Activated T-helper 1 cell treated with anti-CD3 and anti-CD28 coated beads, Interleukin-2, amount 50 U/mL, for 16 hours (primary cell): ENCODE measurements around the gene SHC3.

Experiments used
- DNase-seq, 2 donors: peaks; one replicate each; pipeline ENCODE4 v3.0.0-alpha.2; 2020; ENCODE audit warnings: low read depth in 1 of 2, low spot score in 1 of 2

SHC3 gene

GRCh38 chr9:89005323-89005722, 173.3 kb downstream of the SHC3 start:
- no peak for DNase-seq

DNA sequence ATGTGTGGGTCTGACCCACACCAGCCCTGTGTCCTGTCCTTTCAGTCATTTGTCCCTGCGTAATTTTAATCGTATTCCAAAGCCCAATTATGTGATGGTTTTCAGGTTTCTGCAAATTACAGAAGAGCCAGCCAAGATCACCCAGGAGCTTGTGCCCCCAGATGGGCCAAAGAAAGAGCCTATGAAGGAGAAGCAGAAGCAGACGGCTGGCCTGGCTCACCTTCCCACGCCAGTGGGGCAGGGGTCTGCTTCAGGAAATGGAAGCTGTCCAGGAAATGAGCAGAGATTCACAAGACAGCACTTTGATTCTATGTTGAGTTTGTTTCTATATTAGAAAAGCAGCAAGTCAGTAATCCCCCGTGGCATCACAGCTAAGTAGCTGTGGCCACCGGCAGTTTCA, 175.6 kb downstream of the SHC3 start:
- DNase-seq, result no peak

GRCh38 chr9:89001917-89002540, 176.6 kb downstream of the SHC3 start:
- no peak for DNase-seq

DNA sequence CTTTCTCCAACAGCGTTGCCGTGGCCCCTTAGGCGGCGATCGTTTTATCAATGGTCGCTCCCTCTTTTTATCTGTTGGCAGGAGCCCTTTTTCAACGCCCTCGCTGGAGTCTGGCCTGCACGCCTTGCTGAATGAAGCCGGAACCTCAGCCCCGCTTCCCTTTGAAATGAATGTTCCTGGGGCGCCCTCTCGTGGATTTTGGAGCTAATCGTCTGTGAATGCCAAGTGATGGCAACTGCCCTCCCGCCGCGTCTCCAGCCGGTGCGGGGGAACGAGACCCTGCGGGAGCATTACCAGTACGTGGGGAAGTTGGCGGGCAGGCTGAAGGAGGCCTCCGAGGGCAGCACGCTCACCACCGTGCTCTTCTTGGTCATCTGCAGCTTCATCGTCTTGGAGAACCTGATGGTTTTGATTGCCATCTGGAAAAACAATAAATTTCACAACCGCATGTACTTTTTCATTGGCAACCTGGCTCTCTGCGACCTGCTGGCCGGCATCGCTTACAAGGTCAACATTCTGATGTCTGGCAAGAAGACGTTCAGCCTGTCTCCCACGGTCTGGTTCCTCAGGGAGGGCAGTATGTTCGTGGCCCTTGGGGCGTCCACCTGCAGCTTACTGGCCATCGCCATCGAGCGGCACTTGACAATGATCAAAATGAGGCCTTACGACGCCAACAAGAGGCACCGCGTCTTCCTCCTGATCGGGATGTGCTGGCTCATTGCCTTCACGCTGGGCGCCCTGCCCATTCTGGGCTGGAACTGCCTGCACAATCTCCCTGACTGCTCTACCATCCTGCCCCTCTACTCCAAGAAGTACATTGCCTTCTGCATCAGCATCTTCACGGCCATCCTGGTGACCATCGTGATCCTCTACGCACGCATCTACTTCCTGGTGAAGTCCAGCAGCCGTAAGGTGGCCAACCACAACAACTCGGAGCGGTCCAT, 177.4 kb downstream of the SHC3 start:
- peak; percentile 35 to 46 for DNase-seq

DNA sequence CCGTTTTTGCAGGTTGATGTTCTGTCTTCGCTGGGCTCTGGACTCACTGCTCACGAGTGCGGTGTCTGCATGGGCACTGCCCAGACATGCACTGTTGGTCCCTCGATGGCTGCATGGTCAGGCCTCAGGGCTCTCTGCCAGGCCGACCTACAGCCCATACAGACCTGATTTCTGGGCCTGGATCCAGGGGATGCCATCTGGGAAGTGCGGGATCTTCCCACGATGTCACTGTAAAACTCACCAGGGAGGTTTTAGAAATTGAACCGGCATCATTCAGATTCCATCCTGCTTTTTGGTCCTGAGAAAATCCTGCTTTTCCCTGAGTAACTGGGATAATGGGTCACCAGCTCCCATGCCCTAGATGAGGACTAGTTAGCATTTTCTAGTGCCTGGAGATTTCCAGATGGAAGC, 178.2 kb downstream of the SHC3 start:
- no peak for DNase-seq

DNA sequence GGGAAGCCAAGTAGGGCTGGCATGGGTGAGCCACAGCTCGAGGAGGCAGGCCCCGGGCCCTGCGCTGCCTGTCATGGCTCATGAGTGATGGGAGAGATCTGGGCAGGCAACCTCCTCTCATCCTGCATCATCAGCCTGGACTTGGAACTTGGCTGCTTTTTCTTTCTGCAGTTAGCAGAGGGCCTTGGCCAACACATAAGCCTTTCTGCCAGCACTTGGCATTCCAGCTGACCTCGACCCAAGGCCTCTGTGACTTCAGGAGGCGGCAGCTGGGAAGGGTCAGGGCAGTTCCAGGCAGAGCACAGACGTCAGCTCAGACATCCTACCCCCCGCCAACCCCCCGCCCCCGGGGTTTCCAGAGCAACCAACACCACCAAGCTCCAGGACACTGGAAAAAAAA, 179.7 kb downstream of the SHC3 start:
- no peak for DNase-seq

- no peak for DNase-seq
These were observed 180.1 kb downstream of the SHC3 start for GRCh38 chr9:88998503-88998902.

GRCh38 chr9:88997646-88998045, 181.0 kb downstream of the SHC3 start:
- no peak for DNase-seq

- DNase-seq, result no peak
These were observed 181.7 kb downstream of the SHC3 start for GRCh38 chr9:88996921-88997235.

- no peak for DNase-seq
These were observed 182.3 kb downstream of the SHC3 start for GRCh38 chr9:88996046-88996920.

DNA sequence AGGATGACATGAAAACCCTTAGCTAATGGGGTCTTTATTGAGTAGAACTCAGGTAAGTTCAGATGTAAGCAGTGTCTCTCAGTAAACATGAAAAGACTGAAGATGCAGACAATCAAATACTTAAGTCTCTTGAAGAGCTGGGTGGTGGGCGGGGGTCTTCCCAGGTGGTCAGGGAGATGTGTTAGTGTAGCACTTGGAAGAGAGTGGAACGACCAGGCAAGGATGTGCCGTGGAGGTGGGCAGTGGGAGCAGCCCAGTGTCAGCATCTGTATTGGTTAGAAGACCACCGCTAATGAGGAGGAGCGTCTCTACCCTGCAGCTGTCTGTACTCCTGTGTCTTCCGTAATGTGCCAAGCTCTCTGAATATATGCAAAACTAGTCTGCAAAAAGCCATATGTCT, 183.0 kb downstream of the SHC3 start:
- no peak for DNase-seq

- no peak for DNase-seq
These were observed 183.4 kb downstream of the SHC3 start for GRCh38 chr9:88995200-88995577.

DNA sequence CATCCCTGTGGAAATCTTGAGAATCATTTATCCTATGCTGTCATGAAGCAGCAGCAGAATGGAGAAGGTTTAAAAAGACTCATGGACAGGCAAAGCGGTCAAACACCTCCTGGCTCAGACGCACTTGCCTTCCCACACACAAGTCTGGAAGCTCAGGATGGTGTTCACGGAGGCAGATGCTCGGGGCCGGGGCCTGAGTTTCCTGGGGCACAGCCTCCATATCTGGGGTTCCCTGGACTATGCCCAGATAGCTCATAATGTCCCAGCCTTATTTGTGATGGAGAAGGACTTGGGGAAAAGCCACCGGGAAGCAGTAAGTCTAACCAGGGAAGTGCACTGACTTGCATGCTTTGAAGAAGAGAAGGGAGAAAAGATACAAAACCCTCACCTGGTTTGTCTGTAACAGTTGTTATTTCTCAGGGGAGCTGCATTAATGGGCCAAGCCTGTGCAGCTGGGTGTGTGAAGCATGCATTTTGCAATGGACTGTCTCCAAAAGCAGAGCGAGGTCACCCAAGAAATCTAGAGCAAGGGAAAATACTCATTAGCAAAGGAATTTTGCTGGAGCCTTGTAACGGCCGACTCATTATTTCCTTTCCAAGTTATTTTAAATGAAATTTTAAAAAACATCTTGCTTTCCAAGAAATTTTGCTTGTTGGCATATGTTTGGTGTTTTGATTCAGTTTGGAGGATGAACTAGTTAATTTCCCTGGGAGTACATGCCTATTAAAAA, 184.0 kb downstream of the SHC3 start:
- no peak for DNase-seq

GRCh38 chr9:88993871-88994460, 184.7 kb downstream of the SHC3 start:
- DNase-seq, result no peak

DNA sequence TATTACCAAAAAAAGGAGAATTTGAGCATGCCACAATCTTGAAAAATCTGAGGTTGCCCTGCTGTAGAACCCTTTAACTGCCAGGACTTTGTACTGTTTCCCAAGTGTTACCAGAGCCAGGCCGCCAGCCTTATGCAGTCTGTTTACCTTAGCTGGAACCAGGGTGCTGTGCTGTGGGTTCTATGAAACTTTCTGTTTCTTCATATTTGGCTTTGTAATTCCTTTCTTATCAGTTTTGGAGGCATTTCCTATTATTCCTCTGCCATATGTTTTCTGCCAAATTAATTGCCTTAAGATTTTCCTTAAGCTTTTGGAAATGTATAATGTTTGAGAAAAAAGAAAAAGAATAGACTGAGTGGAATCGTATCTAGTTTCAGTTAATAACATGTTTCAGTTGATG, 185.3 kb downstream of the SHC3 start:
- no peak for DNase-seq

- no peak for DNase-seq
These were observed 186.1 kb downstream of the SHC3 start for GRCh38 chr9:88992556-88992955.

- DNase-seq, result no peak
These were observed 187.3 kb downstream of the SHC3 start, which contains the start of gene S1PR3 for GRCh38 chr9:88991066-88992034. TSS of gene S1PR3 (plus strand) at chr9:88991468. CDS start at chr9:89001201, 9,733 bp downstream.

GRCh38 chr9:88990729-88991065, 187.9 kb downstream of the SHC3 start:
- no peak for DNase-seq

DNA sequence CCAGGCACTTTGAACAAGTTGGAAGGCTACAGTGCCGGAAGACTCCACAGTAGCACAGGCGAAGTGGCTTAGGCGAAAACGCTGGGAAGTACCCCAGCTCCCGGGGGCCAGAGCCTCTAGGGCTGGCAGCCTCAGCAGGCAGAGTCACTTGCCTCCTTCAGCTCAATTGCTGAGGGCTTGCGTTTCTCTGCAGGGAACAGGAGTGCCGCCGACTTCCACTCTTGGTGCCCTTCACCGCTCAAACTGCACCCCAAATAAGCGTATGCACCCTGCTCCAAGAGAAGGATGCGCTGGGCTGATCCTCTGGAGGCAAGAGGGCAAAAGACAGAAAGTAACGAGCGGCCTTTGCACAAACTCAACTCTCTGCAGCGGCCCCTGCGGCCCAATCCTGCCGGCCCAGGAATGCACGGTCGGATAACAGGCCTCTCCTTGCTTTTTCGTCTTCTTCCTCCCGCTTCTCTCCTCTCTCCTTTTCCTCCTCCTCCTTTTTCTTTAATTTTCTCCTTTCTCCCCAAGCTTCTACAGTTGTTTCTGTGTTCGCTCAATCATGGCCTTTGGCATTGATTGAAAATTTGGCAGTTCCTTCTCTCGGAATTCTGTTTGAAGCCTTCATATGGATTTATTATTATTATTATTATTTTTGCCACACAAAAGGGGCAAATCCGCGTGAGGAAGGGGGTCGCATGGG, 188.4 kb downstream of the SHC3 start:
- no peak for DNase-seq
